Calu3 (cell line): ENCODE measurements around the gene INTS6L. TPM values are rescaled to one million over a fixed set of nuclear protein-coding genes. Genes with fewer than 3 reads are reported as not detected.

ENCODE experiments used
- BruUV-seq: library from RNA; stranded (reverse); fragments of 400-500 nt; replicated peaks from 2 replicates; lab custom pipeline; 2021; lab: Mats Ljungman, UMichigan
- CTCF ChIA-PET: fragments of 300-600 bp; sonication (Branson Sonifier 250); formaldehyde crosslinking; loops from one replicate; lab custom pipeline; 2022; ENCODE audit warnings: antibody characterized with exemption; lab: Charles Lee
- DNase-seq: peaks from one replicate; pipeline ENCODE4 v3.0.0; 2022
- H3K27ac Mint-ChIP-seq: one replicate; pipeline ENCODE4 v1.8.0; 2022; ENCODE audit warnings: mixed read lengths; ENCODE audit not compliant: unreplicated experiment
- H3K27me3 Mint-ChIP-seq: one replicate; pipeline ENCODE4 v1.8.0; 2022; ENCODE audit warnings: mixed read lengths; ENCODE audit not compliant: unreplicated experiment
- H3K36me3 Mint-ChIP-seq: one replicate; pipeline ENCODE4 v1.8.0; 2022; ENCODE audit warnings: mild to moderate bottlenecking, moderate library complexity, mixed read lengths; ENCODE audit not compliant: insufficient read depth, unreplicated experiment
- H3K4me1 Mint-ChIP-seq: one replicate; pipeline ENCODE4 v1.8.0; 2022; ENCODE audit warnings: mild to moderate bottlenecking, low read depth, mixed read lengths; ENCODE audit not compliant: unreplicated experiment
- H3K4me3 Mint-ChIP-seq: one replicate; pipeline ENCODE4 v1.8.0; 2022; ENCODE audit warnings: mild to moderate bottlenecking, low read depth, moderate library complexity, mixed read lengths; ENCODE audit not compliant: unreplicated experiment
- H3K9me3 Mint-ChIP-seq: one replicate; pipeline ENCODE4 v1.8.0; 2022; ENCODE audit warnings: low read depth, mixed read lengths; ENCODE audit not compliant: unreplicated experiment
- CTCF ChIP-seq: fragments of 200-600 bp; IDR thresholded peaks from one replicate; pipeline ENCODE4 v1.8.0; 2022; ENCODE audit warnings: antibody characterized with exemption; ENCODE audit not compliant: unreplicated experiment
- intact Hi-C: fragments of 100-400 bp; cut with micrococcal nuclease; formaldehyde crosslinking; loops from one replicate; pipeline ENCODE4 v1.10.0; 2022; ENCODE audit not compliant: unreplicated experiment
- total RNA-seq: library from RNA; stranded (reverse); gene quantifications from 2 replicates; pipeline ENCODE4 v1.2.3, GENCODE V29; 2022

Gene INTS6L
- total RNA-seq, 1 experiment from 2014 or later: 7.2 TPM

DNA sequence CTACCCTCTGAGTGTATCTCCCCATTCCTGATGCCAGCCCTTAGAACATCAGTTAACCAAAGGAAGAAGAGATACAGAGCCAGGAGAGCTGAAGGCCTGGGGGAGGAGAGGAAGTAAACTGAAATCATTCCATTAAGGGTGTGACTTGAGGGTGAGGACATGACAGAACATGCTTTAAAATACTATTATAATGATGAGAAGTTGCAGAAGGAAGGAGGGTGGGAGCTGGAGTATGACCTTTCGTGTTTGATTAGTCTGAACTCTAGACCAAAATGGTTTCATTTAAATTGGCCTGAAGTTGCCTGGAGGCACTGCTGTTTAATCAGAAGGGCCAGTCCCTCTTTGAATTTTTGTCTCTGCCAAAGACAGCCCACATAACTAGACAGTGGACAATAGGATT, 11.4 kb downstream of the INTS6L start:
- TF ChIP-seq CTCF: no peak
- Mint-ChIP-seq H3K36me3 (no peaks in the 10 kb centered on the region), H3K4me1 (peaks cover 7% of the 10 kb centered on the region), H3K27ac (no peak overlapping the region), H3K4me3 (no peak overlapping the region), H3K9me3 (no peaks in the 10 kb centered on the region), H3K27me3 (no peaks in the 10 kb centered on the region)
- DNase-seq: no peak
- CTCF ChIA-PET: no interaction called here
- intact Hi-C loops: no loop called here
- no TSS peak for BruUV-seq

DNA sequence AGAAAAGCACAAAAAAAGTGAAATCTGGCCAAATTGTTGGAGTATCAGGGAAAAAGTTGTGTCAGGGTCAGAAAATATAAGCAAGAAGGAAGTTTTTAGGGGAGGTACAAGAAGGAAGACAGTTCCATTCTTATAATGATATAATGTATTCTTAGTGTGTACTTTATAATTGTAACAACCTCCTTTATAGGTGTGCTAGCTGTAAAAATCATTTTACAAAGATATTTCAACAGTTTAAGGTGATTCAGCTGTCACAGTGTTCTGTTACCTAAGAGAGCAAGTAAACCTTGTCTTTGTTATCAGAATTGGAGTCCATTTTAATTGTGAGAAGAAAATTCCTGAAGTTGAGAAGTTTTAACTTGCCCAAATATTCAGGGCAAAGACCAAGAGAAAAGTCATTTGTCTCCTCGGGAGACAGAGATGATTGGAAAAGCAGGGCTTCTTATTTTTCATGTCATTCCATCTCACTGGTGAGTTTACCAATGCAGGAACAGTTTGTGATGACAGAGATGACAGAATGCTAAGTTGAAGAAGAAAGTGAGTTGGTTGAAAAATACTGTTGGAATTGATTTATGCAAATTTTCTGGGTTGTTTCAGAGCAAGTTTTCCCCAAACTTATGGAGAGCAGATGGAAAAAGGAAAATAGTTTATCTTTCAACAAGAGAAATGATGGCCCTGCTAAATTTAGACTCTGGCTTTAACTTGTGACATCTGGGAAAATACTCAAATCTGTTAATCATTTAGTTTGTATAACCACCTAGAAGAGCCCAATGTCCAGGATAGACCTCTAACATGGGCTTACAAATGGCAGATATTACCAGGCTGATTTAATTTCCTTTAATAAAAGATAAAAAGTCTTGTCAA, 14.8 kb downstream of the INTS6L start:
- TF ChIP-seq CTCF: no peak
- no peaks in the 10 kb centered on the region for H3K27me3 Mint-ChIP-seq
- no peak overlapping the region for H3K27ac Mint-ChIP-seq
- peaks cover 7% of the 10 kb centered on the region for H3K4me1 Mint-ChIP-seq
- DNase-seq: no peak
- H3K4me3 Mint-ChIP-seq: no peak overlapping the region
- CTCF ChIA-PET: no interaction called here
- H3K36me3 Mint-ChIP-seq: no peaks in the 10 kb centered on the region
- BruUV-seq: no TSS peak
- intact Hi-C loops: no loop called here
- H3K9me3 Mint-ChIP-seq: no peaks in the 10 kb centered on the region

DNA sequence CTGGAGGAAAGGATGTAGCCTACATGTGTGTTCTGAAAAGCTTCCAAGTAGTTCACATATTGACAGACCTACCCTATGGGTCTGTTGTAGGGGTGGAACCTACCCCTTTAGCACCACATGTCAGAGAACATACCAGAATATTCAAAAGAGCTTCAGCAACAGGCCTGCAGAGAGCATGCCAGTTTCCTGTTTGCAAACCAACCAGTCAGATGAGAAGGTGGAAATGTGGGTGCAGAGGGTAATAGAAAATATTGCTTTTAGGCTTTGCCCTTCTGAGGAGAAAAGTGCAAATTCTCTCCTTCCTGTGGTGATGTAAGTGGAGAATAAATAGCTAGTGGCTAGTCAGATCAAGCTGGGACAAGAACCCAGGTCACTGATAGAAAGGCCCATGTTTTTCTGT, 16.4 kb downstream of the INTS6L start:
- no peak overlapping the region for H3K27ac Mint-ChIP-seq
- CTCF ChIA-PET: no interaction called here
- no peaks in the 10 kb centered on the region for H3K27me3 Mint-ChIP-seq
- intact Hi-C loops: no loop called here
- H3K4me1 Mint-ChIP-seq: peaks cover 1% of the 10 kb centered on the region
- no peak overlapping the region for H3K4me3 Mint-ChIP-seq
- H3K9me3 Mint-ChIP-seq: no peaks in the 10 kb centered on the region
- BruUV-seq: no TSS peak
- no peaks in the 10 kb centered on the region for H3K36me3 Mint-ChIP-seq
- no peak for DNase-seq
- TF ChIP-seq CTCF: no peak

- Mint-ChIP-seq H3K4me1 (peaks cover 9% of the 10 kb centered on the region), H3K27ac (no peak overlapping the region), H3K4me3 (no peak overlapping the region), H3K9me3 (no peaks in the 10 kb centered on the region), H3K36me3 (no peaks in the 10 kb centered on the region), H3K27me3 (no peaks in the 10 kb centered on the region)
- no peak for DNase-seq
- CTCF ChIA-PET: no interaction called here
- intact Hi-C loops: no loop called here
- TF ChIP-seq CTCF: no peak
- no TSS peak for BruUV-seq
These were observed 20.9 kb downstream of the INTS6L start for GRCh38 chrX:135541351-135541750.
